K562 (cell line): Measurements from ENCODE around the gene TUT1. TPM values are rescaled to one million over a fixed set of nuclear protein-coding genes. Genes with fewer than 3 reads are reported as not detected.

Source experiments
- CAMTA2 ChIP-seq: fragments of 250-450 bp; sonication (Bioruptor Pico); conservative IDR thresholded peaks from 2 replicates; pipeline ENCODE4 v1.5.1; 2022
- CCNT2 ChIP-seq: IDR thresholded peaks from 2 replicates; pipeline ENCODE4 v1.6.1; 2011; ENCODE audit warnings: borderline replicate concordance, low read depth, mild to moderate bottlenecking, moderate library complexity, mixed read lengths, low read length; ENCODE audit not compliant: insufficient read length; ENCODE audit errors: extremely low read depth
- ERF ChIP-seq: fragments of 450-650 bp; formaldehyde crosslinking; IDR thresholded peaks from 2 replicates; pipeline ENCODE4 v1.4.0; 2020; ENCODE audit warnings: mild to moderate bottlenecking, mixed read lengths
- GTF2E2 ChIP-seq: fragments of 200-800 bp; sonication (Bioruptor generic); IDR thresholded peaks from 2 replicates; pipeline ENCODE4 v1.6.1; 2016; ENCODE audit warnings: missing genetic modification characterization, missing compliant biosample characterization
- HDGF ChIP-seq: fragments of 450-650 bp; IDR thresholded peaks from 2 replicates; pipeline ENCODE4 v1.6.1; 2016
- KHSRP ChIP-seq: fragments of 450-650 bp; IDR thresholded peaks from 2 replicates; pipeline ENCODE4 v1.6.1; 2017
- MCM2 ChIP-seq: fragments of 450-650 bp; IDR thresholded peaks from 2 replicates; pipeline ENCODE4 v1.6.1; 2017; ENCODE audit warnings: low read depth, mild to moderate bottlenecking
- NCOA4 ChIP-seq: fragments of 450-650 bp; IDR thresholded peaks from 2 replicates; pipeline ENCODE4 v1.6.1; 2018; ENCODE audit warnings: mild to moderate bottlenecking; ENCODE audit not compliant: partially characterized antibody
- NFYB ChIP-seq: IDR thresholded peaks from 2 replicates; pipeline ENCODE4 v1.6.1; 2011; ENCODE audit warnings: mild to moderate bottlenecking, moderate library complexity; ENCODE audit not compliant: insufficient read length; ENCODE audit errors: extremely low read depth
- NR2F6 ChIP-seq: fragments of 450-650 bp; formaldehyde crosslinking; IDR thresholded peaks from 2 replicates; pipeline ENCODE4 v1.4.0; 2020; ENCODE audit warnings: mild to moderate bottlenecking
- POLR3A ChIP-seq: IDR thresholded peaks from 2 replicates; pipeline ENCODE4 v1.6.1; 2011; ENCODE audit warnings: borderline replicate concordance, mild to moderate bottlenecking, moderate library complexity; ENCODE audit not compliant: insufficient read length, insufficient read depth; ENCODE audit errors: extremely low read depth
- PRMT5 ChIP-seq: sonication (generic); formaldehyde crosslinking; IDR thresholded peaks from 2 replicates; pipeline ENCODE4 v1.5.0; 2020; ENCODE audit warnings: missing genetic modification reagents
- SP1 ChIP-seq: sonication (generic); formaldehyde crosslinking; IDR thresholded peaks from 2 replicates; pipeline ENCODE4 v1.8.1; 2022; ENCODE audit warnings: mild to moderate bottlenecking, missing genetic modification reagents
- SP2 ChIP-seq: IDR thresholded peaks from 2 replicates; pipeline ENCODE4 v1.6.1; 2011; ENCODE audit warnings: mild to moderate bottlenecking, low read depth, low read length, moderate library complexity; ENCODE audit not compliant: poor library complexity, severe bottlenecking; ENCODE audit errors: extremely low read depth
- ZNF165 ChIP-seq: fragments of 250-450 bp; sonication (Bioruptor Pico); IDR thresholded peaks from 2 replicates; pipeline ENCODE4 v1.4.0; 2020; ENCODE audit warnings: borderline replicate concordance
- ZNF232 ChIP-seq: sonication (generic); formaldehyde crosslinking; IDR thresholded peaks from 2 replicates; pipeline ENCODE4 v1.8.0; 2022; ENCODE audit warnings: mild to moderate bottlenecking, missing genetic modification reagents
- ZNF75A ChIP-seq: fragments of 450-650 bp; formaldehyde crosslinking; IDR thresholded peaks from 2 replicates; pipeline ENCODE4 v1.4.0; 2020; ENCODE audit warnings: mild to moderate bottlenecking
- polyA plus RNA-seq, 8 experiments: library from polyadenylated mRNA; depleted of rRNA in 4 of 8; stranded (reverse) in 5 of 8; unstranded in 3 of 8; fragments of >200 nt; fragmentation: Nextera tagmentation in 2 of 8; fragmentation: Illumina TruSeq in 1 of 8; extraction: Ambion mirVana in 2 of 8; extraction: Trizol in 1 of 8; gene quantifications; 2 replicates each; pipeline versions ENCODE4 v1.2.1 to v1.2.3, GENCODE V29; 2011 to 2014; ENCODE audit warnings: inconsistent platforms in 1 of 8, missing spikeins in 1 of 8
- total RNA-seq, 7 experiments: library from RNA; depleted of rRNA in 6 of 7; stranded (reverse); fragments of >200 nt in 6 of 7; fragmentation: Illumina TruSeq in 2 of 7; extraction: Trizol in 2 of 7; gene quantifications; 2 replicates each; pipeline versions ENCODE4 v1.2.1 to v1.2.3, GENCODE V29; 2011 to 2021; ENCODE audit warnings: low replicate concordance in 1 of 7
- TF ChIP-seq, protein P1 (sequence below), 2 experiments: fragments of 150-350 bp in 1 of 2; IDR thresholded peaks; 2 replicates each; pipeline ENCODE4 v1.6.1; 2012 to 2016; ENCODE audit warnings: low read depth in 2 of 2, low read length in 2 of 2, mild to moderate bottlenecking in 1 of 2, moderate library complexity in 1 of 2
- TF ChIP-seq, protein P2 (sequence below): IDR thresholded peaks from 2 replicates; pipeline ENCODE4 v1.6.1; 2014; ENCODE audit warnings: antibody characterized with exemption
- TF ChIP-seq, protein P3 (sequence below): fragments of 450-650 bp; IDR thresholded peaks from one replicate; pipeline ENCODE4 v1.6.1; 2018; ENCODE audit warnings: mild to moderate bottlenecking, moderate library complexity; ENCODE audit not compliant: partially characterized antibody
- TF ChIP-seq, protein P4 (sequence below): fragments of 450-650 bp; formaldehyde crosslinking; IDR thresholded peaks from 2 replicates; pipeline ENCODE4 v1.4.0; 2020; ENCODE audit warnings: mild to moderate bottlenecking, moderate library complexity

TUT1 gene
- total and polyA plus RNA-seq, 9 of the 15 experiments (the other 6 are each of a cell fraction or from before 2014, with no cell fraction given), result 0.66 to 44.3 (median 15.7) TPM

DNA sequence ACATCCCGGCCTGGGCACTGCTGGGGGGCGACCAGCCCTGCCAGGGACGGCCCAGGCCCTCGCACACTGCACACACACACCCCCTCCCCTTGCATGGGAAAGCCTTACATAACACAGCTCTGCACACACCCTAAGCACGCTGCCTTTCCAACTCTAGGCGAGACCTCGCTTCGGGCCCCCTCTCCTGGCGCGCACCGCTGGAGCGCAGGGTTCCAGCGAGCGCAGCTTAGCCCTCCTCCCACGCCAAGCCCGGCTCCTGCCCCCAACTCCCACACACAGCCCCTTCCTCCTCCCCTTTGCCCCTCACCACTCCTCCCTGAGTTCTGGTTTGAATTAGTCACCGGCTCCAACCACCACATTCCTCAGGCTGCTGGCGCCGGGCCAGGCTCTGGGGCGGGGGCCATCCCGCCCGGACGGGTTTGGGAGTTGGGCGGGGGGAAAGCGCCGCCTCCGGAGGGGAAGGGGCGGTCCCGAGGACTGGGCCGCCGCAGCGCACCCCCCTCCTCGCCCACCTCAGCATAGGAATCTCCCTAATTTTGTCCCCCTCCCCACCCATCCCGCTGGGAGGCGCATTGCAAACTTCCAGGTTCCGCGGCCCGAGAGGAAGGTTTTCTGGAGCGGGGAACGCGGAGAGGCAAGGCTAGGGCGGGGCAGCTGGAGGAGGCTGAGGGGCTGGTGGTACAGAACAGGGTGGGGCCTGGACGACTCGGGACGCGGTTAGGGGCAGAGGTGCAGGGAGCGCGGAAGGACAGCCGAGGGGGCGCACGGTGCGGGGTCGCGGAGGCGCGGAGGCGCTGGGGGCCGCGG, 45.7 kb downstream of the TUT1 start (continued):
- TF ChIP-seq, protein P1, sequence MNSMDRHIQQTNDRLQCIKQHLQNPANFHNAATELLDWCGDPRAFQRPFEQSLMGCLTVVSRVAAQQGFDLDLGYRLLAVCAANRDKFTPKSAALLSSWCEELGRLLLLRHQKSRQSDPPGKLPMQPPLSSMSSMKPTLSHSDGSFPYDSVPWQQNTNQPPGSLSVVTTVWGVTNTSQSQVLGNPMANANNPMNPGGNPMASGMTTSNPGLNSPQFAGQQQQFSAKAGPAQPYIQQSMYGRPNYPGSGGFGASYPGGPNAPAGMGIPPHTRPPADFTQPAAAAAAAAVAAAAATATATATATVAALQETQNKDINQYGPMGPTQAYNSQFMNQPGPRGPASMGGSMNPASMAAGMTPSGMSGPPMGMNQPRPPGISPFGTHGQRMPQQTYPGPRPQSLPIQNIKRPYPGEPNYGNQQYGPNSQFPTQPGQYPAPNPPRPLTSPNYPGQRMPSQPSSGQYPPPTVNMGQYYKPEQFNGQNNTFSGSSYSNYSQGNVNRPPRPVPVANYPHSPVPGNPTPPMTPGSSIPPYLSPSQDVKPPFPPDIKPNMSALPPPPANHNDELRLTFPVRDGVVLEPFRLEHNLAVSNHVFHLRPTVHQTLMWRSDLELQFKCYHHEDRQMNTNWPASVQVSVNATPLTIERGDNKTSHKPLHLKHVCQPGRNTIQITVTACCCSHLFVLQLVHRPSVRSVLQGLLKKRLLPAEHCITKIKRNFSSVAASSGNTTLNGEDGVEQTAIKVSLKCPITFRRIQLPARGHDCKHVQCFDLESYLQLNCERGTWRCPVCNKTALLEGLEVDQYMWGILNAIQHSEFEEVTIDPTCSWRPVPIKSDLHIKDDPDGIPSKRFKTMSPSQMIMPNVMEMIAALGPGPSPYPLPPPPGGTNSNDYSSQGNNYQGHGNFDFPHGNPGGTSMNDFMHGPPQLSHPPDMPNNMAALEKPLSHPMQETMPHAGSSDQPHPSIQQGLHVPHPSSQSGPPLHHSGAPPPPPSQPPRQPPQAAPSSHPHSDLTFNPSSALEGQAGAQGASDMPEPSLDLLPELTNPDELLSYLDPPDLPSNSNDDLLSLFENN (IDR thresholded peaks at IDR 0.05; ENCODE audit: low read depth in 2 of 2, low read length in 2 of 2), result no peak
- TF ChIP-seq GTF2E2 (tag) (no peak), ZNF75A (CRISPR knock-in tag) (no peak), SP1 (CRISPR knock-in tag) (peak; percentile 68), CAMTA2 (CRISPR knock-in tag) (no peak), NFYB (no peak), NCOA4 (no peak), HDGF (no peak; the same call in 1 of the 2 replicates), CCNT2 (peak; percentile 65), SP2 (no peak), ZNF165 (CRISPR knock-in tag) (no peak), KHSRP (no peak), ERF (CRISPR knock-in tag) (no peak), PRMT5 (CRISPR knock-in tag) (no peak; the same call in 1 of the 2 replicates), POLR3A (no peak), ZNF232 (CRISPR knock-in tag) (no peak), MCM2 (no peak), NR2F6 (no peak)
- TF ChIP-seq, protein P2, sequence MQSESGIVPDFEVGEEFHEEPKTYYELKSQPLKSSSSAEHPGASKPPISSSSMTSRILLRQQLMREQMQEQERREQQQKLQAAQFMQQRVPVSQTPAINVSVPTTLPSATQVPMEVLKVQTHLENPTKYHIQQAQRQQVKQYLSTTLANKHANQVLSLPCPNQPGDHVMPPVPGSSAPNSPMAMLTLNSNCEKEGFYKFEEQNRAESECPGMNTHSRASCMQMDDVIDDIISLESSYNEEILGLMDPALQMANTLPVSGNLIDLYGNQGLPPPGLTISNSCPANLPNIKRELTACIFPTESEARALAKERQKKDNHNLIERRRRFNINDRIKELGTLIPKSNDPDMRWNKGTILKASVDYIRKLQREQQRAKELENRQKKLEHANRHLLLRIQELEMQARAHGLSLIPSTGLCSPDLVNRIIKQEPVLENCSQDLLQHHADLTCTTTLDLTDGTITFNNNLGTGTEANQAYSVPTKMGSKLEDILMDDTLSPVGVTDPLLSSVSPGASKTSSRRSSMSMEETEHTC, result 0 out of 2 replicates have a peak, but pooled peaks have one; percentile 43
- TF ChIP-seq, protein P3, sequence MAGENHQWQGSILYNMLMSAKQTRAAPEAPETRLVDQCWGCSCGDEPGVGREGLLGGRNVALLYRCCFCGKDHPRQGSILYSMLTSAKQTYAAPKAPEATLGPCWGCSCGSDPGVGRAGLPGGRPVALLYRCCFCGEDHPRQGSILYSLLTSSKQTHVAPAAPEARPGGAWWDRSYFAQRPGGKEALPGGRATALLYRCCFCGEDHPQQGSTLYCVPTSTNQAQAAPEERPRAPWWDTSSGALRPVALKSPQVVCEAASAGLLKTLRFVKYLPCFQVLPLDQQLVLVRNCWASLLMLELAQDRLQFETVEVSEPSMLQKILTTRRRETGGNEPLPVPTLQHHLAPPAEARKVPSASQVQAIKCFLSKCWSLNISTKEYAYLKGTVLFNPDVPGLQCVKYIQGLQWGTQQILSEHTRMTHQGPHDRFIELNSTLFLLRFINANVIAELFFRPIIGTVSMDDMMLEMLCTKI, result no peak
- TF ChIP-seq, protein P4, sequence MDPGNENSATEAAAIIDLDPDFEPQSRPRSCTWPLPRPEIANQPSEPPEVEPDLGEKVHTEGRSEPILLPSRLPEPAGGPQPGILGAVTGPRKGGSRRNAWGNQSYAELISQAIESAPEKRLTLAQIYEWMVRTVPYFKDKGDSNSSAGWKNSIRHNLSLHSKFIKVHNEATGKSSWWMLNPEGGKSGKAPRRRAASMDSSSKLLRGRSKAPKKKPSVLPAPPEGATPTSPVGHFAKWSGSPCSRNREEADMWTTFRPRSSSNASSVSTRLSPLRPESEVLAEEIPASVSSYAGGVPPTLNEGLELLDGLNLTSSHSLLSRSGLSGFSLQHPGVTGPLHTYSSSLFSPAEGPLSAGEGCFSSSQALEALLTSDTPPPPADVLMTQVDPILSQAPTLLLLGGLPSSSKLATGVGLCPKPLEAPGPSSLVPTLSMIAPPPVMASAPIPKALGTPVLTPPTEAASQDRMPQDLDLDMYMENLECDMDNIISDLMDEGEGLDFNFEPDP (CRISPR knock-in tag), result no peak
